RWPE2 (cell line): ENCODE results near the gene IFT27.
A peak's percentile ranks its signal among the peaks of the same experiment; 100 is the strongest.

Source experiments
- ATAC-seq: fragments of 200-7000 bp; cut with Tn5 transposase; 3 replicates; pipeline ENCODE4 v1.9.1; 2021; ENCODE audit warnings: low read depth
- DNase-seq: peaks from one replicate; pipeline ENCODE4 v3.0.0-alpha.2; 2020; ENCODE audit warnings: low spot score
- H3K27ac ChIP-seq: fragments of 450-650 bp; 2 replicates; pipeline ENCODE4 v1.5.1; 2017; ENCODE audit warnings: mild to moderate bottlenecking; ENCODE audit not compliant: poor library complexity, severe bottlenecking
- H3K27me3 ChIP-seq: fragments of 250-450 bp; sonication (Bioruptor Pico); 2 replicates; pipeline ENCODE4 v1.5.1; 2021; ENCODE audit warnings: mild to moderate bottlenecking, moderate library complexity; ENCODE audit not compliant: insufficient read depth, poor library complexity, severe bottlenecking
- H3K36me3 ChIP-seq: fragments of 250-450 bp; sonication (Bioruptor Pico); 2 replicates; pipeline ENCODE4 v1.5.1; 2020; ENCODE audit warnings: low read depth, mild to moderate bottlenecking, moderate library complexity
- H3K4me1 ChIP-seq: fragments of 250-450 bp; sonication (Bioruptor Pico); 2 replicates; pipeline ENCODE4 v1.5.1; 2021; ENCODE audit warnings: mild to moderate bottlenecking, moderate library complexity; ENCODE audit not compliant: insufficient read depth, poor library complexity, severe bottlenecking
- H3K4me3 ChIP-seq: fragments of 250-450 bp; sonication (Bioruptor Pico); 2 replicates; pipeline ENCODE4 v1.5.1; 2021; ENCODE audit warnings: mild to moderate bottlenecking, moderate library complexity; ENCODE audit not compliant: severe bottlenecking
- H3K9me3 ChIP-seq: fragments of 250-450 bp; sonication (Bioruptor Pico); 2 replicates; pipeline ENCODE4 v1.5.1; 2021; ENCODE audit warnings: mild to moderate bottlenecking, moderate library complexity; ENCODE audit not compliant: severe bottlenecking
- CTCF ChIP-seq: fragments of 450-650 bp; IDR thresholded peaks from one replicate; pipeline ENCODE4 v1.5.1; 2017; ENCODE audit warnings: mild to moderate bottlenecking, moderate library complexity; ENCODE audit not compliant: poor library complexity, severe bottlenecking

Gene IFT27

GRCh38 chr22:36743591-36744412 lies 32.1 kb downstream of the IFT27 start:
- Histone ChIP-seq H3K27me3 (no peaks in the 10 kb centered on the region), H3K36me3 (no peaks in the 10 kb centered on the region), H3K9me3 (no peaks in the 10 kb centered on the region), H3K4me1 (no peaks in the 10 kb centered on the region), H3K27ac (no peak overlapping the region), H3K4me3 (no peak overlapping the region)
- ATAC-seq: no peak
- no peak for TF ChIP-seq CTCF
- peak; percentile 39 for DNase-seq

GRCh38 chr22:36743011-36743410 lies 32.9 kb downstream of the IFT27 start:
- Histone ChIP-seq H3K4me1 (no peaks in the 10 kb centered on the region), H3K27me3 (no peaks in the 10 kb centered on the region), H3K4me3 (no peak overlapping the region), H3K9me3 (no peaks in the 10 kb centered on the region), H3K36me3 (no peaks in the 10 kb centered on the region), H3K27ac (no peak overlapping the region)
- ATAC-seq: no peak
- no peak for TF ChIP-seq CTCF
- peak; percentile 15 for DNase-seq

GRCh38 chr22:36741968-36742367 lies 34.0 kb downstream of the IFT27 start:
- DNase-seq: peak; percentile 5
- Histone ChIP-seq H3K27ac (no peak overlapping the region), H3K27me3 (no peaks in the 10 kb centered on the region), H3K9me3 (no peaks in the 10 kb centered on the region), H3K4me3 (no peak overlapping the region), H3K36me3 (no peaks in the 10 kb centered on the region), H3K4me1 (peaks cover 5% of the 10 kb centered on the region)
- no peak for ATAC-seq
- TF ChIP-seq CTCF: no peak

GRCh38 chr22:36741204-36741793 lies 34.6 kb downstream of the IFT27 start:
- Histone ChIP-seq H3K9me3 (no peaks in the 10 kb centered on the region), H3K36me3 (no peaks in the 10 kb centered on the region), H3K27ac (no peak overlapping the region), H3K4me1 (peaks cover 5% of the 10 kb centered on the region), H3K27me3 (no peaks in the 10 kb centered on the region), H3K4me3 (no peak overlapping the region)
- ATAC-seq (no peak), DNase-seq (peak; percentile 12)
- TF ChIP-seq CTCF: no peak

- H3K9me3 ChIP-seq: no peaks in the 10 kb centered on the region
- no peak overlapping the region for H3K4me3 ChIP-seq
- no peak overlapping the region for H3K27ac ChIP-seq
- H3K36me3 ChIP-seq: no peaks in the 10 kb centered on the region
- ATAC-seq: no peak
- DNase-seq: peak; percentile 3
- peaks cover 5% of the 10 kb centered on the region for H3K4me1 ChIP-seq
- TF ChIP-seq CTCF: no peak
- no peaks in the 10 kb centered on the region for H3K27me3 ChIP-seq
Observed at GRCh38 chr22:36740716-36741115, 35.2 kb downstream of the IFT27 start.
